GM23338 (cell line): ENCODE measurements around the gene ISLR2. TPM values are rescaled to one million over a fixed set of nuclear protein-coding genes. Genes with fewer than 3 reads are reported as not detected.
"Not testable (repeated sequence)": the region's sequence is repeated elsewhere in the genome, so short reads cannot be mapped to it uniquely, and the experiment has no call there.

Source experiments
- ATAC-seq: fragments of 200-7000 bp; cut with Tn5 transposase; 3 replicates; pipeline ENCODE4 v1.9.1; 2020
- DNase-seq: peaks from one replicate; pipeline ENCODE4 v3.0.0-alpha.2; 2015; ENCODE audit warnings: low spot score
- H2AFZ ChIP-seq: fragments of 200-600 bp; sonication (generic); 2 replicates; pipeline ENCODE4 v1.8.0; 2016; ENCODE audit warnings: antibody characterized with exemption, mild to moderate bottlenecking, moderate library complexity
- H3F3A ChIP-seq: fragments of 200-600 bp; sonication (generic); replicated peaks from 2 replicates; pipeline ENCODE4 v1.8.0; 2017; ENCODE audit warnings: antibody characterized with exemption, mixed run types, low read depth
- H3K27ac ChIP-seq: fragments of 200-600 bp; sonication (generic); 2 replicates; pipeline ENCODE4 v1.6.1; 2016; ENCODE audit warnings: low read depth
- H3K27me3 ChIP-seq: fragments of 200-600 bp; sonication (generic); 2 replicates; pipeline ENCODE4 v1.8.0; 2016; ENCODE audit warnings: mild to moderate bottlenecking, mixed run types, moderate library complexity; ENCODE audit not compliant: insufficient read depth
- H3K36me3 ChIP-seq: fragments of 200-600 bp; sonication (generic); 2 replicates; pipeline ENCODE4 v1.8.0; 2016; ENCODE audit warnings: mild to moderate bottlenecking; ENCODE audit not compliant: insufficient read depth
- H3K4me1 ChIP-seq: fragments of 200-600 bp; sonication (generic); 2 replicates; pipeline ENCODE4 v1.8.0; 2016; ENCODE audit warnings: mild to moderate bottlenecking, moderate library complexity; ENCODE audit not compliant: insufficient read depth
- H3K4me2 ChIP-seq: fragments of 200-600 bp; sonication (generic); 2 replicates; pipeline ENCODE4 v1.7.1; 2017; ENCODE audit warnings: mixed run types
- H3K4me3 ChIP-seq: fragments of 200-600 bp; sonication (generic); 2 replicates; pipeline ENCODE4 v1.6.1; 2016; ENCODE audit warnings: mixed run types
- H3K79me2 ChIP-seq: fragments of 200-600 bp; sonication (generic); replicated peaks from 2 replicates; pipeline ENCODE4 v1.8.0; 2017; ENCODE audit warnings: mild to moderate bottlenecking; ENCODE audit not compliant: insufficient read depth
- H3K9me2 ChIP-seq: fragments of 200-600 bp; sonication (generic); 2 replicates; pipeline ENCODE4 v1.8.0; 2017; ENCODE audit not compliant: insufficient read depth
- H4K20me1 ChIP-seq: fragments of 200-600 bp; sonication (generic); replicated peaks from 2 replicates; pipeline ENCODE4 v1.8.0; 2017; ENCODE audit warnings: mild to moderate bottlenecking; ENCODE audit not compliant: insufficient read depth
- H3K27ac Mint-ChIP-seq: 2 replicates; pipeline ENCODE4 v1.8.0; 2020; ENCODE audit warnings: inconsistent platforms, mild to moderate bottlenecking, moderate library complexity, mixed read lengths
- H3K27me3 Mint-ChIP-seq: 3 replicates; pipeline ENCODE4 v1.8.0; 2022; ENCODE audit warnings: low read depth, mild to moderate bottlenecking, moderate library complexity, mixed read lengths, inconsistent platforms; ENCODE audit not compliant: insufficient read depth, poor library complexity
- H3K36me3 Mint-ChIP-seq: 3 replicates; pipeline ENCODE4 v1.8.0; 2021; ENCODE audit warnings: low read depth, mild to moderate bottlenecking, inconsistent platforms, moderate library complexity, mixed read lengths
- H3K4me1 Mint-ChIP-seq: 3 replicates; pipeline ENCODE4 v1.8.0; 2020; ENCODE audit warnings: mild to moderate bottlenecking, inconsistent platforms, mixed read lengths
- H3K4me3 Mint-ChIP-seq: 3 replicates; pipeline ENCODE4 v1.8.0; 2021; ENCODE audit warnings: moderate library complexity, mild to moderate bottlenecking, inconsistent platforms, mixed read lengths
- H3K9me3 Mint-ChIP-seq: 3 replicates; pipeline ENCODE4 v1.8.0; 2020; ENCODE audit warnings: moderate library complexity, mild to moderate bottlenecking, inconsistent platforms, mixed read lengths
- CREB1 ChIP-seq: fragments of 250-450 bp; sonication (Bioruptor Pico); IDR thresholded peaks from 2 replicates; pipeline ENCODE4 v1.5.0; 2020; ENCODE audit warnings: low read depth, mild to moderate bottlenecking, moderate library complexity
- CTCF ChIP-seq, 2 experiments: fragments of 200-600 bp in 1 of 2; sonication (generic) in 1 of 2; conservative IDR thresholded peaks; 2 replicates each; pipeline versions ENCODE4 v1.5.1 to v1.6.1; 2016 to 2017; ENCODE audit warnings: antibody characterized with exemption in 2 of 2, low read depth in 2 of 2, mild to moderate bottlenecking in 2 of 2, moderate library complexity in 1 of 2
- EZH2 ChIP-seq: fragments of 200-600 bp; sonication (generic); IDR thresholded peaks from one replicate; pipeline ENCODE4 v1.8.0; 2017; ENCODE audit warnings: antibody characterized with exemption, mild to moderate bottlenecking, low read depth; ENCODE audit not compliant: unreplicated experiment
- EZH2phosphoT487 ChIP-seq: fragments of 200-600 bp; sonication (generic); IDR thresholded peaks from one replicate; pipeline ENCODE4 v1.8.1; 2018; ENCODE audit warnings: antibody characterized with exemption; ENCODE audit not compliant: unreplicated experiment
- JUNB ChIP-seq: IDR thresholded peaks from one replicate; pipeline ENCODE4 v1.6.1; 2016; ENCODE audit warnings: antibody characterized with exemption; ENCODE audit not compliant: unreplicated experiment
- NANOG ChIP-seq: IDR thresholded peaks from 2 replicates; pipeline ENCODE4 v1.6.1; 2016; ENCODE audit warnings: antibody characterized with exemption, borderline replicate concordance
- REST ChIP-seq: IDR thresholded peaks from one replicate; pipeline ENCODE4 v1.6.1; 2018; ENCODE audit warnings: antibody characterized with exemption; ENCODE audit not compliant: unreplicated experiment
- STAT1 ChIP-seq: IDR thresholded peaks from one replicate; pipeline ENCODE4 v1.6.1; 2016; ENCODE audit warnings: antibody characterized with exemption; ENCODE audit not compliant: unreplicated experiment
- ZNF114 ChIP-seq: fragments of 250-450 bp; sonication (Bioruptor Pico); IDR thresholded peaks from 2 replicates; pipeline ENCODE4 v1.5.0; 2020; ENCODE audit warnings: mild to moderate bottlenecking, moderate library complexity
- ZNF331 ChIP-seq: fragments of 250-450 bp; sonication (Bioruptor Pico); IDR thresholded peaks from 2 replicates; pipeline ENCODE4 v1.5.0; 2020; ENCODE audit warnings: low read depth, mild to moderate bottlenecking, moderate library complexity
- polyA plus RNA-seq: library from polyadenylated mRNA; unstranded; fragments of >200 nt; fragmentation: Nextera tagmentation; extraction: Ambion mirVana; gene quantifications from 2 replicates; pipeline ENCODE4 v1.2.1, GENCODE V29; 2016
- total RNA-seq: library from RNA; depleted of rRNA; stranded (reverse); fragments of >200 nt; shearing (Covaris generic); gene quantifications from 2 replicates; pipeline ENCODE4 v1.2.3, GENCODE V29; 2014
- TF ChIP-seq, protein P1 (sequence below): IDR thresholded peaks from 2 replicates; pipeline ENCODE4 v1.6.1; 2016; ENCODE audit warnings: antibody characterized with exemption

ISLR2 gene
- total and polyA plus RNA-seq, 2 experiments from 2014 or later = 0.13 to 0.21 TPM

- H3K27me3 Mint-ChIP-seq, H3K9me2 ChIP-seq: not testable (repeated sequence)
- H3K27ac Mint-ChIP-seq = peak overlapping the region; percentile 97
Measured at GRCh38 chr15:74099963-74100733, 30.2 kb upstream of the ISLR2 start.

GRCh38 chr15:74108111-74108510 is 22.3 kb upstream of the ISLR2 start:
- no peaks in the 10 kb centered on the region for H4K20me1 ChIP-seq
- H3K36me3 ChIP-seq = no peaks in the 10 kb centered on the region
- no peak overlapping the region for H3K4me3 Mint-ChIP-seq
- no peak overlapping the region for H3K4me3 ChIP-seq
- H3F3A ChIP-seq = no peaks in the 10 kb centered on the region
- no peak overlapping the region for H3K27ac Mint-ChIP-seq
- no peaks in the 10 kb centered on the region for H3K4me1 ChIP-seq
- H3K27ac ChIP-seq = no peak overlapping the region
- no peak for ATAC-seq
- peaks cover 3% of the 10 kb centered on the region for H3K27me3 Mint-ChIP-seq
- no peaks in the 10 kb centered on the region for H3K27me3 ChIP-seq
- H3K4me2 ChIP-seq = no peak overlapping the region
- H3K79me2 ChIP-seq = no peaks in the 10 kb centered on the region
- H3K4me1 Mint-ChIP-seq = no peaks in the 10 kb centered on the region
- H2AFZ ChIP-seq = no peak overlapping the region
- peaks cover 1% of the 10 kb centered on the region; the same call in 2 of the 3 replicates for H3K36me3 Mint-ChIP-seq
- no peak for DNase-seq
- H3K9me2 ChIP-seq = no peaks in the 10 kb centered on the region
- peaks cover 8% of the 10 kb centered on the region for H3K9me3 Mint-ChIP-seq
- TF ChIP-seq EZH2phosphoT487 (no peak), JUNB (no peak), STAT1 (no peak), ZNF114 (CRISPR knock-in tag) (no peak), CREB1 (CRISPR knock-in tag) (no peak), ZNF331 (no peak), REST (no peak), EZH2 (no peak), NANOG (no peak), CTCF (conservative IDR thresholded peaks at IDR 0.05; ENCODE audit: low read depth in 2 of 2) (no peak)
- TF ChIP-seq, protein P1, sequence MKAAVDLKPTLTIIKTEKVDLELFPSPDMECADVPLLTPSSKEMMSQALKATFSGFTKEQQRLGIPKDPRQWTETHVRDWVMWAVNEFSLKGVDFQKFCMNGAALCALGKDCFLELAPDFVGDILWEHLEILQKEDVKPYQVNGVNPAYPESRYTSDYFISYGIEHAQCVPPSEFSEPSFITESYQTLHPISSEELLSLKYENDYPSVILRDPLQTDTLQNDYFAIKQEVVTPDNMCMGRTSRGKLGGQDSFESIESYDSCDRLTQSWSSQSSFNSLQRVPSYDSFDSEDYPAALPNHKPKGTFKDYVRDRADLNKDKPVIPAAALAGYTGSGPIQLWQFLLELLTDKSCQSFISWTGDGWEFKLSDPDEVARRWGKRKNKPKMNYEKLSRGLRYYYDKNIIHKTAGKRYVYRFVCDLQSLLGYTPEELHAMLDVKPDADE = no peak

More at GRCh38 chr15:74099963-74100733, 30.2 kb upstream of the ISLR2 start:
- not testable (repeated sequence) for H3F3A ChIP-seq, H3K27me3 ChIP-seq, H3K4me1 Mint-ChIP-seq, H3K36me3 ChIP-seq, H2AFZ ChIP-seq, H3K36me3 Mint-ChIP-seq, H3K79me2 ChIP-seq, H3K9me3 Mint-ChIP-seq, H3K27ac ChIP-seq, H3K4me1 ChIP-seq, H4K20me1 ChIP-seq
- peak; percentile 95 for DNase-seq
- ATAC-seq = peak; percentile 92
- peak overlapping the region; percentile 53 for H3K4me3 ChIP-seq
- peak overlapping the region; percentile 59; the same call in 1 of the 2 replicates for H3K4me2 ChIP-seq
- TF ChIP-seq CREB1 (CRISPR knock-in tag) = peak; percentile 42; the same call in 1 of the 2 replicates
- TF ChIP-seq, protein P1 = 0 out of 2 replicates have a peak, but pooled peaks have one; percentile 27
- peak overlapping the region; percentile 82 for H3K4me3 Mint-ChIP-seq
